Activated T-cell treated with anti-CD3 and anti-CD28 coated beads for 24 hours (primary cell): ENCODE measurements around the gene ABLIM2.
A peak's percentile ranks its signal among the peaks of the same experiment; 100 is the strongest.
"Not testable (repeated sequence)": the region's sequence is repeated elsewhere in the genome, so short reads cannot be mapped to it uniquely, and the experiment has no call there.

ENCODE experiments used
- DNase-seq: peaks from one replicate; pipeline ENCODE4 v3.0.0-alpha.2; 2020; ENCODE audit warnings: low read depth

The ABLIM2 gene

DNA sequence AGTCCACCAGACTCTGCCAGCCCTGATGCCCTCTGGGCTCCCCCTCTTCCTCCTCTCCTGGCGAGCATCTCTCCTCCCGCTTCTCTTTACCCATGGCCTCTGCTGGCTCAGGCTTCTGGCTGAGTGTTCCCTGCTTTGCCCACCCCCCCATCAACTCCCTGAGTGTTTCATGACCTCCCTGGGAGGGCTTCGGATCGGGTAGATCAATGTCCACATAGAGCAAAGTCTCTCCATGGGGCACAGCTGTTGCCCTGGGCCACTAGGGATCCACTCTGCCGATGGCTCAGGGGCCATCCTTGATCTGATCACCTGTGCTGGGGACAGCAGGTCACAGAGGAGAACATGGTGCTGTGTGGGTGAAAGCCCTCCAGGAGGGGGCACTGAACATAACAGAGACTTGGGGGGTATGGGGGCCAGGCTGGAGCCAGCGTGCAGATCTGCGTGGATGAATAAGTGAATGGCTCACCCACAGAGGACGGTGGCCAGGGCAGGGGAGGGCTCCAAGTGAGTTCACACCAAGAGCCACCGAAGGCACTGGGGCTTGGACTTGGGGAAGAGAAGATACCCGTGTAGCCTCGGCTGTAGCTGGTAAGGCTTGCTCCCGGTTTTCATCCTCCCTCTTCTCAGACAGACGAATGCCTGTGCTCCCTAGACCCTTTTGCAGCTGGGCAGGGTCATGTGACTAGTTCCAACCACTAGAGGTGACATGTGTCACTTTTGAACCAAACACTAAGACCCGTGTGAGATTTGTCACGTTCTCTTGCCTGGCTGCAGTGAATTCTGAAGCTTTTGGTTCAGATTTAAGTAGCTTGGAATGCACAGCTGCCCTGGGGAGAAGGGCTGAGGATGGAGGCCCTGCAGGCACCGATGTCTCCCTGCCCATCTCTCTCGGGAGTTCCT lies 195.8 kb downstream of the ABLIM2 start:
- no peak for DNase-seq

- DNase-seq = peak; percentile 67
Measured at GRCh38 chr4:7960790-7961655, 197.6 kb downstream of the ABLIM2 start.

DNA sequence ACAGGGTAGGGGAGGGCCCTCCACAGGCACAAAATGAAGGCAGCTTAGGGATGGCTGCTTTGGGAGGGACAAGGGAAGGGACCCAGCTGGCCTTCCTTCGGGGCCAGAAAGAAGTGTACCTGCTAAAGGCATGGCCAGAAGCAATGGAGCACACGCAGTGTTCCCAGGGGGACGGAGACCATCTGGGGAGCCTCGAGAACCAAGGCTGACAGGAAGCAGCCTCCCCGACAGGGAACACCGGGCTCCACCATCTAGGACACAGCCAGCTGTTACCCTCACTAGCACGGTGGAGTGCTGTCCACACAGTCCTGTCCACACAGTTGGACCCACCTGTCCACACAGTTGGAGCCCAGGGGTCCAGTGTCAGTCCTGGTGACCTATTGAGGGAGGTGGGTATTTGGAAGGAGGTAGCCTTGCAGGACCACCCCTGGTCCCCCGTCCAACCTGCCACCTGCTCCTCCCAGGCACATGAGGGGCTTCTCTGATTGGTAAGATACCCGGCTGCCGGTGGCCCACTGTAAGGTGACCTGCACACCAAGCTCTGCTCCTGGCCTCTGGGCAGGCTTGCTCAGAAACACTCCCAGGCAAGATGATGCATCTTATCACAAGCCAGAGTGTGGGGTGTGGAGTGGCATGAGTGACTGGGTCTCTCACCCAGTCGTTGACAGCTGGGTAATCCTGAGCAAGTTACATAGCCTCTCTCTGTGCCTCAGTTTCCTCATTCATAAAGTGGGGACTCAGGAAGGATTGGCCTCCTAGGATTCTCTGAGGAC lies 198.4 kb downstream of the ABLIM2 start:
- DNase-seq = no peak

GRCh38 chr4:7959078-7959477 lies 199.5 kb downstream of the ABLIM2 start:
- no peak for DNase-seq

GRCh38 chr4:7956934-7957656 lies 201.5 kb downstream of the ABLIM2 start:
- DNase-seq = no peak

GRCh38 chr4:7956270-7956808 lies 202.3 kb downstream of the ABLIM2 start:
- DNase-seq = no peak

GRCh38 chr4:7955393-7955792 lies 203.2 kb downstream of the ABLIM2 start:
- no peak for DNase-seq

DNA sequence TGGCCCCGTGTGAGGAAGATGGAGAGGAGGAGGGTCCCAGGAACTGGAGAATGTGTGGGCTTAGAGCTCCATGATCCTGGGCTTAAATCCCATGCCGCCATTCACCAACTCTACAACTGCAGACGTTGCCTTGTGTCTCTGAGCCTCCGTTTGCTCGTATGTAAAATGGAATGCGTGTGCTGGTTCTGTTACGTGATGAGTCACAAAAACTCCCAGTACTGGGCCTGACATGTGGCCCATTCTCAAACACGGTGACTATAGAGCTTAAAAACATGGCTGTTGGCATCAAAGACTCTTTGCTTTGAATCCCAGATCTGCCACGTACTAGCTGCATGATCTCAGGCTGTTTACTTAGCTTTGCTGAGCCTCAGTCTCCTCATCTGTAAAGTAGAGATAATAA lies 206.0 kb downstream of the ABLIM2 start:
- DNase-seq = no peak

DNA sequence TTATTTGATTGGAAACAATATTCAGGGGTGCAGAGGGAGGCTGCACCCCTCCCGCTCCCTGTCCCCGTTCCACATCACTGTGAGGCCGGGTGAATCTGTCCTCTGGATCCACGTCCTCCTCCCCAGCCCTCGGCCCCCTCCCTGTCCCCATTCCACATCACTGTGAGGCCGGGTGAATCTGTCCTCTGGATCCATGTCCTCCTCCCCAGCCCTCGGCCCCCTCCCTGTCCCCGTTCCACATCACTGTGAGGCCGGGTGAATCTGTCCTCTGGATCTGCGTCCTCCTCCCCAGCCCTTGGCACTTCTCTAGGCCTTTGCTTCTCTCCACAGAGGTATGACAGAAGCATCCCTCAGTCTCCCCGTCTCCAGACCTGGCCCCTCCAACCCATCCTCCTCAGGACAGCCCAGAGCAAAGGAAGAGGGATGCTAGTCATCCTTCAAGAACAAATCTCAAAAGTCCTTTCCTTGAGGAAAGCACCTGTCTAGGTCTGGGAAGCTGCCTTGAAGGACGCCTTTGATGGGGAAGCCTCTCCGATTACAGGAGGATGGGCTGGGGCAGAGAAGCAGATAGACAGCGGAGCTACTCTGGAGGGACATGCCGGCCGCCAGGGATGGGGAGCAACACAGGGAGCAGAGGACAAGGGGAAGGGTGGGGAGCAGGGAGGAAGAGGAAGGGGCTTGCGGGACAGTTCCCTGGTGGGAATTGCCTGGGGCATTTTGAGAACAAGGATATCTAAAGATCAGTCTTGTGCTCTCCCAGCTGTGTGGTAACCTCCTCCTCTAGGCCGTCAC lies 208.1 kb downstream of the ABLIM2 start:
- no peak for DNase-seq

- DNase-seq = no peak
Measured at GRCh38 chr4:7949759-7950158, 208.9 kb downstream of the ABLIM2 start.

GRCh38 chr4:7947927-7948326 lies 210.7 kb downstream of the ABLIM2 start:
- DNase-seq = no peak

- no peak for DNase-seq
Measured at GRCh38 chr4:7945709-7946380, 212.8 kb downstream of the ABLIM2 start.

GRCh38 chr4:7944599-7945220 lies 213.9 kb downstream of the ABLIM2 start:
- DNase-seq = no peak

DNA sequence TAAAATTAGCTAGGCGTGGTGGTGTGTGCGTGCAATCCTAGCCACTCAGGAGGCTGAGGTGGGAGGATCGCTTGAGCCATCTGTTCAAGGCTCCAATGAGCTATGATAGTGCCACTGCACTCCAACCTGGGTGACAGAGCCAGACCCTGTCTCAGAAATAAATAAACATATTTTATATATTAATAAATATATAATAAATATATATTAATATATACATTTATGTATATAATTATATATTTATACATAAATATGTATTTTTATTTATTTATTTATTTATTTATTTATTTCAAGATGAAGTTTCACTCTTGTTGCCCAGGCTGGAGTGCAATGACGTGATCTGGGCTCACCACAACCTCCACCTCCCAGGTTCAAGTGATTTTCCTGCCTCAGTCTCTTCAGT lies 214.9 kb downstream of the ABLIM2 start:
- DNase-seq = not testable (repeated sequence)

GRCh38 chr4:7943211-7943610 lies 215.4 kb downstream of the ABLIM2 start:
- DNase-seq = no peak

DNA sequence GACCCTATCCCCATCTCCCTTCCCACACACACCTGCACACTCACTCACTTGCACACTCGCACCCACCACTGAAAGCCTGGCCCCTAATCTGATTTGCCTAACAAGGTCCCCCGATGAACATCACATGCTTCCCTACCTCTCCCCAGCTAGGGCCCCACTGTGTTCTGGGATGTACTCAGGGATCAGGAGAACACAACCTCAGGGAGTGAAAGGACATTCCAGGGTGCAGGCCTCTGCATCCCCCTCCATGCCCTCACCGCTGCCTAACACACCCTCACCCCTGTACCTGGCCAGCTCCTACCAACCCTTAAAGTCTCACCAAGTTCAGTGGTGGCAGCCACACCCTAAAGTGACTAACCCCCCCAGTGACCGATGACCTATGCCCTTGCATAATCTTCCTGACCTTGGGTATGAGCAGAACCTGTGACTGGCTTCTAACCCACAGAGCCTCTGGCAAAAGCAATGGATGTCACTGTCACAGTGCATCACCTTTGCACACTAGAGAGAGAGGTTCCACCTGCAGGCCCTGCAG lies 216.6 kb downstream of the ABLIM2 start:
- DNase-seq = no peak

DNA sequence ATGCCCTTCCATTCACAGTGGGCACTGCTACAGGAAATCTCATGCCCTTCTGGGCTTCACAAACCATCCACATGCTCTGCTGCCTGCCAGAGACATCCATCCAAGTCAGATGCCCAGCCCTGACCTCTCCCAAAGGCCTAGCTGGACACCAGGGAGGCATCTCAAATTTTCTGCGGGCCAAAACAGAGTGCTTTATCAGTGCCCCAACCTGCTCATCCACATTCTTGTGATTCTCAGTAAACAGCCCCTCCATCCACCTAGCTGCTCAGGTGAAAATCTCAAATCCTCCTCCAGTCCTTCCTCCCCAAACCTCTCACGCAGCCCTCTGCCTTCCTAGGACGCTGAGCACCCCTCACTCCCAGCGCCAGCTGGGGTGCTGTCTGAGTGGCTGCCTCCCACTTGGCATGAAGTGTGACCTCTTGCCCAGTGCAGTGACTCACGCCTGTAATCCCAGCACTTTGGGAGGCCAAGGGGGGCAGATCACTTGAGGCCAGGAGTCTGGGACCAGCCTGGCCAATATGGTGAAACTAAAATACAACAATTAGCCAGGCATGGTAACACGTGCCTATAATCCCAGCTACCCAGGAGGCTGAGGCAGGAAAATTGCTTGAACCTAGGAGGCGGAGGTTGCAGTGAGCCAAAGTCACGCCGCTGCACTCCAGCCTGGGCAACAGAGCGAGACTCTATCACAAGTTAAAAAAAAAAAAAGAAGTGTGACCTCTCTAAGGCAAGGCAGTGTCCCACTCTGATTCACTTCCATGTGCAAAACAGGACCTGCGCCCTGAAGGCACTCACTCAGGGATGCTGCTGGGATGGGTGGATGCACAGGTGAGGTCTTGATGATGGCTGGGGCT lies 217.3 kb downstream of the ABLIM2 start:
- no peak for DNase-seq
